IMR-90 (cell line): ENCODE data around the gene BTG2. TPM values are rescaled to one million over a fixed set of nuclear protein-coding genes. Genes with fewer than 3 reads are reported as not detected.

Source experiments
- ATAC-seq: fragments of 200-7000 bp; cut with Tn5 transposase; 2 replicates; pipeline ENCODE4 v1.9.1; 2020; ENCODE audit warnings: low read depth, mild to moderate bottlenecking, moderate library complexity
- BruUV-seq: library from RNA; stranded (reverse); fragments of 400-500 nt; replicated peaks from 2 replicates; lab custom pipeline; 2021; lab: Mats Ljungman, UMichigan
- CTCF ChIA-PET: fragments of 300-600 bp; formaldehyde crosslinking; extraction: SDS; loops from one replicate; lab custom pipeline; 2021; ENCODE audit warnings: antibody characterized with exemption; lab: Yijun Ruan, JAX
- POLR2A ChIA-PET: fragments of 300-600 bp; sonication (Branson Sonifier 250); formaldehyde crosslinking; loops from one replicate; lab custom pipeline; 2022; ENCODE audit warnings: antibody characterized with exemption; ENCODE audit not compliant: unreplicated experiment; lab: Charles Lee
- DNase-seq: peaks from one replicate; pipeline ENCODE4 v3.0.0; 2013
- H2AFZ ChIP-seq: replicated peaks from 2 replicates; pipeline ENCODE3; 2013; ENCODE audit warnings: low read length, mild to moderate bottlenecking; ENCODE audit not compliant: poor library complexity
- H2AK5ac ChIP-seq: 2 replicates; pipeline ENCODE4 v1.6.1; 2013; ENCODE audit warnings: low read depth, low read length, inconsistent platforms
- H2AK9ac ChIP-seq: replicated peaks from 2 replicates; pipeline ENCODE3; 2013; ENCODE audit warnings: mild to moderate bottlenecking, low read depth, low read length, moderate library complexity; ENCODE audit not compliant: poor library complexity
- H2BK120ac ChIP-seq: 2 replicates; pipeline ENCODE4 v1.6.1; 2013; ENCODE audit warnings: low read depth, low read length, inconsistent platforms
- H2BK15ac ChIP-seq: 3 replicates; pipeline ENCODE4 v1.6.1; 2013; ENCODE audit warnings: low read depth, low read length, inconsistent platforms
- H2BK20ac ChIP-seq: 2 replicates; pipeline ENCODE4 v1.6.1; 2013; ENCODE audit warnings: low read depth, mild to moderate bottlenecking, inconsistent platforms, low read length, moderate library complexity
- H2BK5ac ChIP-seq: 2 replicates; pipeline ENCODE4 v1.6.1; 2013; ENCODE audit warnings: mild to moderate bottlenecking, low read depth, low read length, inconsistent platforms; ENCODE audit not compliant: poor library complexity, severe bottlenecking
- H3K14ac ChIP-seq: replicated peaks from 2 replicates; pipeline ENCODE4 v1.6.1; 2013; ENCODE audit warnings: low read depth, low read length, inconsistent platforms
- H3K18ac ChIP-seq: 2 replicates; pipeline ENCODE4 v1.6.1; 2013; ENCODE audit warnings: low read depth, low read length, control low read depth
- H3K23ac ChIP-seq: 2 replicates; pipeline ENCODE4 v1.6.1; 2013; ENCODE audit warnings: low read depth, low read length, inconsistent platforms
- H3K27ac ChIP-seq: 2 replicates; pipeline ENCODE4 v1.5.1; 2013; ENCODE audit warnings: mild to moderate bottlenecking, control low read depth, low read length; ENCODE audit not compliant: insufficient read depth
- H3K27me3 ChIP-seq: 2 replicates; pipeline ENCODE4 v1.6.1; 2013; ENCODE audit warnings: low read length; ENCODE audit not compliant: control insufficient read depth, insufficient read depth
- H3K36me3 ChIP-seq: 2 replicates; pipeline ENCODE4 v1.6.1; 2013; ENCODE audit warnings: low read length, mixed read lengths; ENCODE audit not compliant: control insufficient read depth, insufficient read depth
- H3K4ac ChIP-seq: 2 replicates; pipeline ENCODE4 v1.6.1; 2013; ENCODE audit warnings: low read depth, low read length, inconsistent platforms
- H3K4me1 ChIP-seq: 2 replicates; pipeline ENCODE4 v1.6.1; 2013; ENCODE audit warnings: low read length, mixed read lengths; ENCODE audit not compliant: control insufficient read depth, insufficient read depth
- H3K4me2 ChIP-seq: 2 replicates; pipeline ENCODE4 v1.6.1; 2013; ENCODE audit warnings: low read depth, mild to moderate bottlenecking, control low read depth, low read length, moderate library complexity
- H3K4me3 ChIP-seq: 2 replicates; pipeline ENCODE4 v1.5.1; 2013; ENCODE audit warnings: low read depth, mild to moderate bottlenecking, control low read depth, low read length, moderate library complexity; ENCODE audit not compliant: insufficient read depth
- H3K56ac ChIP-seq: 2 replicates; pipeline ENCODE4 v1.6.1; 2013; ENCODE audit warnings: low read length, inconsistent platforms; ENCODE audit not compliant: insufficient read depth; ENCODE audit errors: extremely low read depth
- H3K79me1 ChIP-seq, 2 experiments: 2 replicates each; pipeline ENCODE4 v1.6.1; 2013; ENCODE audit warnings: low read length in 2 of 2, inconsistent platforms in 1 of 2, low read depth in 1 of 2
- H3K9ac ChIP-seq: 2 replicates; pipeline ENCODE4 v1.6.1; 2013; ENCODE audit warnings: low read depth, low read length, control low read depth
- H3K9me1 ChIP-seq: 2 replicates; pipeline ENCODE4 v1.6.1; 2013; ENCODE audit warnings: low read length, inconsistent platforms; ENCODE audit not compliant: insufficient read depth
- H3K9me3 ChIP-seq: 2 replicates; pipeline ENCODE4 v1.6.1; 2013; ENCODE audit warnings: low read length; ENCODE audit not compliant: control insufficient read depth, insufficient read depth
- H4K20me1 ChIP-seq: 2 replicates; pipeline ENCODE4 v1.6.1; 2013; ENCODE audit warnings: low read length, inconsistent platforms; ENCODE audit not compliant: insufficient read depth
- H4K5ac ChIP-seq: 2 replicates; pipeline ENCODE4 v1.6.1; 2013; ENCODE audit warnings: mild to moderate bottlenecking, low read depth, low read length, control low read depth
- H4K8ac ChIP-seq, 2 experiments: 2 replicates each; pipeline ENCODE4 v1.6.1; 2013; ENCODE audit warnings: low read depth in 2 of 2, low read length in 2 of 2, control low read depth in 1 of 2, inconsistent platforms in 1 of 2
- H4K91ac ChIP-seq: 2 replicates; pipeline ENCODE4 v1.6.1; 2013; ENCODE audit warnings: low read depth, low read length, inconsistent platforms; ENCODE audit not compliant: insufficient read depth
- CEBPB ChIP-seq: IDR thresholded peaks from 2 replicates; pipeline ENCODE4 v1.6.1; 2012; ENCODE audit warnings: low read depth, low read length, improper control_type of control experiment
- CHD1 ChIP-seq: IDR thresholded peaks from 2 replicates; pipeline ENCODE4 v1.6.1; 2012; ENCODE audit warnings: low read depth, low read length, improper control_type of control experiment
- CTCF ChIP-seq: conservative IDR thresholded peaks from 2 replicates; pipeline ENCODE4 v1.5.1; 2012; ENCODE audit warnings: mild to moderate bottlenecking, low read depth, low read length, improper control_type of control experiment
- ELK1 ChIP-seq: fragments of 150-350 bp; IDR thresholded peaks from 2 replicates; pipeline ENCODE4 v1.6.1; 2016; ENCODE audit warnings: low read depth, mild to moderate bottlenecking, low read length, moderate library complexity, borderline replicate concordance
- MAFK ChIP-seq: IDR thresholded peaks from 2 replicates; pipeline ENCODE4 v1.6.1; 2012; ENCODE audit warnings: low read depth, low read length, improper control_type of control experiment
- MAZ ChIP-seq: IDR thresholded peaks from 2 replicates; pipeline ENCODE4 v1.6.1; 2012; ENCODE audit warnings: low read depth, mild to moderate bottlenecking, low read length, improper control_type of control experiment, moderate library complexity, borderline replicate concordance
- MXI1 ChIP-seq: IDR thresholded peaks from 2 replicates; pipeline ENCODE4 v1.6.1; 2012; ENCODE audit warnings: low read depth, mild to moderate bottlenecking, low read length, moderate library complexity, borderline replicate concordance
- NFE2L2 ChIP-seq: fragments of 150-350 bp; IDR thresholded peaks from 2 replicates; pipeline ENCODE4 v1.6.1; 2016; ENCODE audit warnings: low read depth, mild to moderate bottlenecking, low read length
- POLR2A ChIP-seq: IDR thresholded peaks from 2 replicates; pipeline ENCODE4 v1.6.1; 2012; ENCODE audit warnings: mild to moderate bottlenecking, low read depth, low read length
- RAD21 ChIP-seq: IDR thresholded peaks from 2 replicates; pipeline ENCODE4 v1.6.1; 2012; ENCODE audit warnings: low read length, improper control_type of control experiment
- RCOR1 ChIP-seq: IDR thresholded peaks from 2 replicates; pipeline ENCODE4 v1.6.1; 2012; ENCODE audit warnings: mild to moderate bottlenecking, low read length, improper control_type of control experiment; ENCODE audit not compliant: insufficient replicate concordance
- RFX5 ChIP-seq: IDR thresholded peaks from 2 replicates; pipeline ENCODE4 v1.8.0; 2012; ENCODE audit warnings: low read depth, mild to moderate bottlenecking, low read length, moderate library complexity
- SMC3 ChIP-seq: fragments of 150-350 bp; IDR thresholded peaks from 2 replicates; pipeline ENCODE4 v1.6.1; 2016; ENCODE audit warnings: low read depth, mild to moderate bottlenecking, antibody characterized with exemption, low read length, moderate library complexity
- USF2 ChIP-seq: fragments of 150-350 bp; IDR thresholded peaks from 2 replicates; pipeline ENCODE4 v1.6.1; 2017; ENCODE audit warnings: mild to moderate bottlenecking, antibody characterized with exemption, low read length, low read depth
- WGBS, 2 experiments: methylation state at CpG; one replicate each; pipeline versions ENCODE4 v1.1.5 to v1.1.7; 2013; ENCODE audit warnings: missing lambda C conversion rate in 2 of 2; ENCODE audit not compliant: insufficient read length in 1 of 2; ENCODE audit errors: extremely low coverage in 2 of 2; 5-methylcytosine and 5-hydroxymethylcytosine counted together
- dilution Hi-C: fragments of 300-500 bp; cut with HindIII; formaldehyde crosslinking; loops from one replicate; pipeline ENCODE4 v1.14.3; 2018; ENCODE audit warnings: low sequenced_read_pairs; ENCODE audit not compliant: unreplicated experiment
- in situ Hi-C: fragments of 300-500 bp; cut with MboI; formaldehyde crosslinking; loops from 3 replicates; pipeline ENCODE4 v1.14.3; 2019; ENCODE audit warnings: low sequenced_read_pairs, inconsistent platforms, mixed read lengths
- intact Hi-C: fragments of 100-400 bp; cut with micrococcal nuclease; formaldehyde crosslinking; loops from 2 replicates; pipeline ENCODE4 v1.10.0; 2022
- polyA plus RNA-seq, 3 experiments: library from polyadenylated mRNA; depleted of rRNA; stranded (reverse); fragments of >200 nt; gene quantifications; 2 replicates each; pipeline ENCODE4 v1.2.3, GENCODE V29; 2012; ENCODE audit warnings: low replicate concordance in 1 of 3
- total RNA-seq: library from RNA; depleted of rRNA; stranded (reverse); fragments of >200 nt; gene quantifications from 2 replicates; pipeline ENCODE4 v1.2.3, GENCODE V29; 2012

Gene BTG2
- total and polyA plus RNA-seq, 2 of the 4 experiments (the other 2 are of a cell fraction): 8.4 to 18.8 TPM

- dilution Hi-C loops (no loop called here), in situ Hi-C loops (no loop called here), intact Hi-C loops (no loop called here)
- Histone ChIP-seq H3K23ac (no peak overlapping the region), H2AK9ac (no peak overlapping the region), H4K20me1 (no peaks in the 10 kb centered on the region), H3K4ac (no peak overlapping the region), H4K5ac (no peak overlapping the region), H3K36me3 (no peaks in the 10 kb centered on the region), H3K27ac (no peak overlapping the region), H3K14ac (no peak overlapping the region), H3K79me1 (no peaks in the 10 kb centered on the region), H3K4me3 (no peak overlapping the region), H4K8ac (no peak overlapping the region), H3K27me3 (peaks cover 57% of the 10 kb centered on the region), H3K9me1 (peaks cover 8% of the 10 kb centered on the region), H3K4me2 (no peak overlapping the region; the same call in 1 of the 2 replicates), H2BK5ac (no peak overlapping the region), H3K18ac (no peak overlapping the region), H2BK20ac (no peak overlapping the region), H3K4me1 (peaks cover 10% of the 10 kb centered on the region; the same call in 1 of the 2 replicates), H2AK5ac (no peak overlapping the region), H2AFZ (no peak overlapping the region), H3K9me3 (no peaks in the 10 kb centered on the region), H3K56ac (no peak overlapping the region), H4K91ac (no peak overlapping the region), H2BK120ac (no peak overlapping the region), H2BK15ac (no peak overlapping the region), H3K9ac (no peak overlapping the region)
- no peak for ATAC-seq
- DNase-seq: no peak
- WGBS, 2 experiments: 20% methylated on average over 1 of the region's 13 CpGs; no CpG with 5 or more reads in 1 of the 2 experiments
- BruUV-seq: no TSS peak
- ChIA-PET CTCF (interaction anchor here (1.2 to 3.1 kb wide), 2 partner anchors 9 to 58 kb away, joined by 3 to 18 read pairs; no protein-coding TSS in a partner anchor), POLR2A (no interaction called here)
- TF ChIP-seq POLR2A (no peak), SMC3 (no peak), MXI1 (no peak), RFX5 (no peak), USF2 (no peak), CEBPB (no peak), MAFK (no peak), RCOR1 (no peak), RAD21 (no peak), MAZ (no peak), ELK1 (no peak), CHD1 (no peak), NFE2L2 (no peak), CTCF (no peak)
These were observed 20.2 kb downstream of the BTG2 start for GRCh38 chr1:203325418-203326091.
